Mesendoderm (in vitro differentiated cells): ENCODE data around the gene BPGM.

Source experiments
- DNase-seq: peaks from one replicate; pipeline ENCODE4 v3.0.0; 2013
- H2AK5ac ChIP-seq: 2 replicates; pipeline ENCODE4 v1.6.1; 2013; ENCODE audit warnings: low read length, inconsistent platforms
- H2BK120ac ChIP-seq: 2 replicates; pipeline ENCODE4 v1.6.1; 2013; ENCODE audit warnings: low read depth, mild to moderate bottlenecking, low read length, moderate library complexity, mixed read lengths
- H2BK15ac ChIP-seq: replicated peaks from 2 replicates; pipeline ENCODE4 v1.6.1; 2013; ENCODE audit warnings: low read depth, mild to moderate bottlenecking, moderate library complexity
- H2BK5ac ChIP-seq: 2 replicates; pipeline ENCODE4 v1.6.1; 2013; ENCODE audit warnings: low read length, inconsistent platforms
- H3K18ac ChIP-seq: 2 replicates; pipeline ENCODE4 v1.6.1; 2013; ENCODE audit warnings: mild to moderate bottlenecking, low read length, mixed read lengths
- H3K23ac ChIP-seq: one replicate; pipeline ENCODE4 v1.6.1; 2013; ENCODE audit warnings: low read length
- H3K27ac ChIP-seq: 2 replicates; pipeline ENCODE4 v1.5.1; 2013; ENCODE audit warnings: low read depth, mild to moderate bottlenecking, inconsistent platforms, low read length, moderate library complexity
- H3K27me3 ChIP-seq: 2 replicates; pipeline ENCODE4 v1.6.1; 2013; ENCODE audit warnings: low read length, control low read depth, mild to moderate bottlenecking, inconsistent platforms; ENCODE audit not compliant: insufficient read depth, poor library complexity
- H3K36me3 ChIP-seq: 2 replicates; pipeline ENCODE4 v1.6.1; 2013; ENCODE audit warnings: low read length, inconsistent platforms; ENCODE audit not compliant: control insufficient read depth, insufficient read depth
- H3K4ac ChIP-seq: one replicate; pipeline ENCODE4 v1.6.1; 2013; ENCODE audit warnings: low read depth, mild to moderate bottlenecking, low read length, moderate library complexity
- H3K4me1 ChIP-seq: 2 replicates; pipeline ENCODE4 v1.6.1; 2013; ENCODE audit warnings: low read depth, low read length, inconsistent platforms; ENCODE audit not compliant: control insufficient read depth
- H3K4me2 ChIP-seq: 2 replicates; pipeline ENCODE4 v1.6.1; 2013; ENCODE audit warnings: low read length
- H3K4me3 ChIP-seq: 2 replicates; pipeline ENCODE4 v1.5.1; 2013; ENCODE audit warnings: mild to moderate bottlenecking, low read length
- H3K56ac ChIP-seq: one replicate; pipeline ENCODE4 v1.6.1; 2013; ENCODE audit warnings: low read length
- H3K79me1 ChIP-seq: 2 replicates; pipeline ENCODE4 v1.6.1; 2013; ENCODE audit warnings: low read length, inconsistent platforms
- H3K79me2 ChIP-seq: 2 replicates; pipeline ENCODE4 v1.6.1; 2013; ENCODE audit warnings: mild to moderate bottlenecking, low read length; ENCODE audit not compliant: control insufficient read depth, insufficient read depth
- H3K9ac ChIP-seq: 2 replicates; pipeline ENCODE4 v1.6.1; 2013; ENCODE audit warnings: low read length, inconsistent platforms
- H4K5ac ChIP-seq: one replicate; pipeline ENCODE4 v1.6.1; 2013; ENCODE audit warnings: low read length
- H4K8ac ChIP-seq: one replicate; pipeline ENCODE4 v1.6.1; 2013; ENCODE audit warnings: low read depth, mild to moderate bottlenecking, control low read depth, low read length, moderate library complexity
- WGBS: extraction: QIAGEN DNeasy Blood & Tissue Kit; methylation state at CpG from one replicate; pipeline ENCODE4 v1.1.7; 2013; ENCODE audit warnings: low lambda C conversion rate, missing lambda C conversion rate; ENCODE audit not compliant: insufficient coverage; ENCODE audit errors: extremely low coverage; 5-methylcytosine and 5-hydroxymethylcytosine counted together

BPGM gene

GRCh38 chr7:134705716-134706115, 59.1 kb downstream of the BPGM start:
- Histone ChIP-seq H3K4me2 (no peak overlapping the region), H3K27me3 (no peaks in the 10 kb centered on the region), H3K9ac (no peak overlapping the region), H3K27ac (no peak overlapping the region), H4K5ac (no peak overlapping the region), H3K56ac (no peak overlapping the region), H3K18ac (no peak overlapping the region), H3K79me1 (no peaks in the 10 kb centered on the region), H3K4me1 (peaks cover 3% of the 10 kb centered on the region), H4K8ac (no peak overlapping the region), H2BK120ac (no peak overlapping the region), H3K4ac (no peak overlapping the region), H2BK15ac (no peak overlapping the region), H2BK5ac (no peak overlapping the region), H3K36me3 (no peaks in the 10 kb centered on the region), H2AK5ac (no peak overlapping the region), H3K23ac (no peak overlapping the region), H3K4me3 (no peak overlapping the region), H3K79me2 (no peaks in the 10 kb centered on the region)
- WGBS = no CpG with 5 or more reads among the region's 2 CpGs
- DNase-seq = no peak

GRCh38 chr7:134706468-134706867, 59.8 kb downstream of the BPGM start:
- no CpG with 5 or more reads among the region's 5 CpGs for WGBS
- Histone ChIP-seq H3K23ac (no peak overlapping the region), H3K36me3 (no peaks in the 10 kb centered on the region)

GRCh38 chr7:134707663-134708378, 61.2 kb downstream of the BPGM start:
- H3K23ac ChIP-seq = no peak overlapping the region
- no peak overlapping the region for H2BK120ac ChIP-seq
- no peak overlapping the region for H3K4ac ChIP-seq
- H3K18ac ChIP-seq = no peak overlapping the region
- no peak overlapping the region for H2BK15ac ChIP-seq
- no peak overlapping the region for H4K5ac ChIP-seq
- H3K27me3 ChIP-seq = no peaks in the 10 kb centered on the region
- H3K36me3 ChIP-seq = no peaks in the 10 kb centered on the region
- H2BK5ac ChIP-seq = no peak overlapping the region
- H2AK5ac ChIP-seq = no peak overlapping the region
- H3K4me3 ChIP-seq = no peak overlapping the region
- no peaks in the 10 kb centered on the region for H3K79me1 ChIP-seq
- H3K56ac ChIP-seq = no peak overlapping the region
- H3K9ac ChIP-seq = no peak overlapping the region
- H3K27ac ChIP-seq = no peak overlapping the region
- no peak for DNase-seq
- H3K4me1 ChIP-seq = peaks cover 7% of the 10 kb centered on the region
- H3K79me2 ChIP-seq = no peaks in the 10 kb centered on the region
- WGBS = no CpG with 5 or more reads among the region's 4 CpGs
- no peak overlapping the region for H4K8ac ChIP-seq
- H3K4me2 ChIP-seq = no peak overlapping the region

More at GRCh38 chr7:134706468-134706867, 59.8 kb downstream of the BPGM start:
- Histone ChIP-seq H3K4me3 (no peak overlapping the region), H3K27me3 (no peaks in the 10 kb centered on the region), H4K5ac (no peak overlapping the region), H3K56ac (no peak overlapping the region), H3K79me1 (no peaks in the 10 kb centered on the region), H3K9ac (no peak overlapping the region), H4K8ac (no peak overlapping the region), H3K27ac (no peak overlapping the region), H3K4me1 (peaks cover 7% of the 10 kb centered on the region), H3K4ac (no peak overlapping the region), H3K4me2 (no peak overlapping the region), H3K79me2 (no peaks in the 10 kb centered on the region), H2BK5ac (no peak overlapping the region), H2BK120ac (no peak overlapping the region), H3K18ac (no peak overlapping the region), H2BK15ac (no peak overlapping the region), H2AK5ac (no peak overlapping the region)
- DNase-seq = no peak

- Histone ChIP-seq H3K56ac (no peak overlapping the region), H3K27ac (no peak overlapping the region), H3K36me3 (no peaks in the 10 kb centered on the region), H2BK15ac (no peak overlapping the region), H3K4me1 (peaks cover 7% of the 10 kb centered on the region), H3K23ac (no peak overlapping the region), H3K4me2 (no peak overlapping the region), H3K4me3 (no peak overlapping the region), H3K27me3 (no peaks in the 10 kb centered on the region), H3K18ac (no peak overlapping the region), H3K4ac (no peak overlapping the region), H3K9ac (no peak overlapping the region), H3K79me2 (no peaks in the 10 kb centered on the region), H4K5ac (no peak overlapping the region), H3K79me1 (no peaks in the 10 kb centered on the region), H2BK5ac (no peak overlapping the region), H4K8ac (no peak overlapping the region), H2AK5ac (no peak overlapping the region), H2BK120ac (no peak overlapping the region)
- no peak for DNase-seq
- WGBS = no CpG with 5 or more reads among the region's 2 CpGs
These were observed 62.0 kb downstream of the BPGM start for GRCh38 chr7:134708692-134709091.

- Histone ChIP-seq H3K27ac (no peak overlapping the region), H3K23ac (no peak overlapping the region), H3K4me2 (no peak overlapping the region), H3K4ac (no peak overlapping the region), H3K36me3 (no peaks in the 10 kb centered on the region), H2BK120ac (no peak overlapping the region), H3K56ac (no peak overlapping the region), H2AK5ac (no peak overlapping the region), H4K8ac (no peak overlapping the region), H4K5ac (no peak overlapping the region), H3K4me3 (no peak overlapping the region), H3K79me2 (no peaks in the 10 kb centered on the region), H3K79me1 (no peaks in the 10 kb centered on the region), H3K4me1 (peaks cover 7% of the 10 kb centered on the region), H3K9ac (no peak overlapping the region), H3K18ac (no peak overlapping the region), H3K27me3 (no peaks in the 10 kb centered on the region), H2BK15ac (no peak overlapping the region), H2BK5ac (no peak overlapping the region)
- no CpG with 5 or more reads among the region's 2 CpGs for WGBS
- no peak for DNase-seq
These were observed 62.5 kb downstream of the BPGM start for GRCh38 chr7:134709197-134709596.

- no peak overlapping the region for H3K4ac ChIP-seq
- no peak overlapping the region for H4K5ac ChIP-seq
- no CpG with 5 or more reads among the region's 8 CpGs for WGBS
These were observed 63.8 kb downstream of the BPGM start for GRCh38 chr7:134710511-134710853.

More at GRCh38 chr7:134710511-134710853, 63.8 kb downstream of the BPGM start:
- H4K8ac ChIP-seq = no peak overlapping the region
- H2BK15ac ChIP-seq = no peak overlapping the region
- peaks cover 7% of the 10 kb centered on the region for H3K4me1 ChIP-seq
- H3K23ac ChIP-seq = no peak overlapping the region
- no peaks in the 10 kb centered on the region for H3K36me3 ChIP-seq
- no peak overlapping the region for H3K4me3 ChIP-seq
- H3K9ac ChIP-seq = no peak overlapping the region
- H3K27me3 ChIP-seq = no peaks in the 10 kb centered on the region
- H3K56ac ChIP-seq = peak overlapping the region; percentile 65
- H3K79me2 ChIP-seq = no peaks in the 10 kb centered on the region
- no peak overlapping the region for H2AK5ac ChIP-seq
- no peak overlapping the region for H3K27ac ChIP-seq
- H3K4me2 ChIP-seq = no peak overlapping the region
- H2BK5ac ChIP-seq = no peak overlapping the region
- H3K18ac ChIP-seq = no peak overlapping the region
- no peak for DNase-seq
- no peak overlapping the region for H2BK120ac ChIP-seq
- H3K79me1 ChIP-seq = no peaks in the 10 kb centered on the region
